GM21576 (cell line): Measurements from ENCODE around the gene MPHOSPH10.
"Not testable (repeated sequence)": the region's sequence is repeated elsewhere in the genome, so short reads cannot be mapped to it uniquely, and the experiment has no call there.

ENCODE experiments used
- ATAC-seq: cut with Tn5 transposase; IDR thresholded peaks from one replicate; pipeline ENCODE4 v1.9.1; 2021; ENCODE audit warnings: mild to moderate bottlenecking, moderate library complexity; ENCODE audit not compliant: unreplicated experiment

Gene MPHOSPH10, protein sequence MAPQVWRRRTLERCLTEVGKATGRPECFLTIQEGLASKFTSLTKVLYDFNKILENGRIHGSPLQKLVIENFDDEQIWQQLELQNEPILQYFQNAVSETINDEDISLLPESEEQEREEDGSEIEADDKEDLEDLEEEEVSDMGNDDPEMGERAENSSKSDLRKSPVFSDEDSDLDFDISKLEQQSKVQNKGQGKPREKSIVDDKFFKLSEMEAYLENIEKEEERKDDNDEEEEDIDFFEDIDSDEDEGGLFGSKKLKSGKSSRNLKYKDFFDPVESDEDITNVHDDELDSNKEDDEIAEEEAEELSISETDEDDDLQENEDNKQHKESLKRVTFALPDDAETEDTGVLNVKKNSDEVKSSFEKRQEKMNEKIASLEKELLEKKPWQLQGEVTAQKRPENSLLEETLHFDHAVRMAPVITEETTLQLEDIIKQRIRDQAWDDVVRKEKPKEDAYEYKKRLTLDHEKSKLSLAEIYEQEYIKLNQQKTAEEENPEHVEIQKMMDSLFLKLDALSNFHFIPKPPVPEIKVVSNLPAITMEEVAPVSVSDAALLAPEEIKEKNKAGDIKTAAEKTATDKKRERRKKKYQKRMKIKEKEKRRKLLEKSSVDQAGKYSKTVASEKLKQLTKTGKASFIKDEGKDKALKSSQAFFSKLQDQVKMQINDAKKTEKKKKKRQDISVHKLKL

DNA sequence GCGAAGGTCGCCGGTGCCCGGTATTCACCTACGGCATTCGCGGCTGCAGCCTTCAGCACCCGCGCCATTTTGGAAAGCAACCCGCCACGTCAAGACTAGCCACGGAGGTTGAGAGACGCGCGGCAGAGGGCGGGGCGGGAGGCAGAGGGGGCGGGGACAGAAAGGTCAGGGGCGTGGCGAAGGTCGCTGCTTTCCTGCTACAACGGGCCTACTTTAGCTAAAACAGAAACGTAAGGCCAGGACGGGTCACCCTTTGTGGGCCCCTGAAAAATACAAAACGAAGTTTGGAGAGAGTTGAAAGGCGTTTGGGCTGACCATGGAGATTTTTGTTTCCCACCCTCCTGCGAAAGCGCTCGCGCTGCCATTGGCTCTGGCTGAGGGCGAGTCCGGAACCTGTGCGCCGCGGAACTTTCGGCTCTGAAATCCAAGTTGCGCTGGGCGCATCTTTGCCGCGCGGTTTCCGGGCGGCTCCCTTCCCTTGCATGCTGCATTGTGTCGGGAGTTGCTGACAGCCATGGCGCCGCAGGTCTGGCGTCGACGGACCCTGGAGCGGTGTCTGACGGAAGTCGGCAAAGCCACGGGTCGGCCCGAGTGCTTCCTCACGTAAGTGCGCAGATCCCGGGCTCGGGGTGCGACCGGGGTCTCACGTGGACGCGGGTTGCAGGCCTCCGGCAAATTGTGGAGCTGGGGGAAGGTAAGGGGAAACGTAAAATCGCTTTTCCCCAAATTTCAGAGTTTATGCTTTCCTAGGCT lies at the start of gene MPHOSPH10, which contains the start of gene MCEE:
Gene MPHOSPH10 (plus strand): TSS at position 483 of the 753 bp plus-strand sequence. CDS start 32 bp downstream, at position 515.
Gene MCEE (minus strand): TSS at position 78 of the 753 bp plus-strand sequence. CDS start 10 bp downstream, at position 68.
- ATAC-seq: peak; percentile 91

GRCh38 chr2:71082402-71083252 lies 47.8 kb upstream of the MPHOSPH10 start:
- peak; percentile 45 for ATAC-seq

DNA sequence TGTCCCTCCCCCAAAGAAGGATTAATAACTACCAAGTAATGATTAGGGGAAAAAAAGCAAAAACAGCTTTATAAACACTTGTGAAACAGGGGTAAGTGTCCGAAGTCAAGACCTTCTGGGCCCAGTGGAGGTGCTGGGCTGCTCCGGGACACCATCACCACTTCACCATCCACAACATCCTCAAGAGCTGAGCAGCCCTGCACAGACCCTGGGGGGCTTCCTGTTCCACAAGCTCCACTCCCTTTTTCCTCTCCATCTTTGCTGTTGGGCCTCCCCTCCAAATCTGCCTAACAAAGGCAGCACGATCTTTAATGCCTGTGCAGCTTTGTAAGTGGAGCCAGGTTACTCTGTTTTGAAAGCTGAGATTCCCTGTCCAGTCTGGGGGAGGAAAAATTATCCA lies 47.1 kb upstream of the MPHOSPH10 start:
- ATAC-seq: not testable (repeated sequence)

DNA sequence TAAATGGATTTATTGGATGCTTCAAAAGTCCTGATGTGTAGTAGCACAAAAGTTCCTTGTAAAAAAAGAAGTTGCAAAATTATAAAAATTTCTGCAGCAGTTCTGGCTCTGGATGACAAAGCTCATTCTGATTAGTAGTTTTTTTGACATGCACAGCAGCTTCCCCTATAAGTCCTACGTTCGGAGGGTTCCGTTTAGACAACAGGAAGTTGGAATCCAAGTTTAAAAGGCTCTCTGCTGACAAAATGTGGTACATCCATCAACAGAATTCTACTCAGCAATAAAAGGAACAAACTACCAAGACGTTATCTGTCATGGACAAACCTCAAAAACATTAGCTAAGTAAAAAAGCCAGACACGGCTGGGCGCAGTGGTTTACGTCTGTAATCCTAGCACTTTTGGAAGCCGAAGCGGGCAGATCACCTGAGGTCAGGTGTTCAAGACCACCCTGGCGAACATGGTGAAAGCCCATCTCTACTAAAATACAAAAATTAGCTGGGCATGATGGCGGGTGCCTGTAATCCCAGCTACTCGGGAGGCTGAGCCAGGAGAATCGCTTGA lies 46.6 kb upstream of the MPHOSPH10 start:
- ATAC-seq: not testable (repeated sequence)

DNA sequence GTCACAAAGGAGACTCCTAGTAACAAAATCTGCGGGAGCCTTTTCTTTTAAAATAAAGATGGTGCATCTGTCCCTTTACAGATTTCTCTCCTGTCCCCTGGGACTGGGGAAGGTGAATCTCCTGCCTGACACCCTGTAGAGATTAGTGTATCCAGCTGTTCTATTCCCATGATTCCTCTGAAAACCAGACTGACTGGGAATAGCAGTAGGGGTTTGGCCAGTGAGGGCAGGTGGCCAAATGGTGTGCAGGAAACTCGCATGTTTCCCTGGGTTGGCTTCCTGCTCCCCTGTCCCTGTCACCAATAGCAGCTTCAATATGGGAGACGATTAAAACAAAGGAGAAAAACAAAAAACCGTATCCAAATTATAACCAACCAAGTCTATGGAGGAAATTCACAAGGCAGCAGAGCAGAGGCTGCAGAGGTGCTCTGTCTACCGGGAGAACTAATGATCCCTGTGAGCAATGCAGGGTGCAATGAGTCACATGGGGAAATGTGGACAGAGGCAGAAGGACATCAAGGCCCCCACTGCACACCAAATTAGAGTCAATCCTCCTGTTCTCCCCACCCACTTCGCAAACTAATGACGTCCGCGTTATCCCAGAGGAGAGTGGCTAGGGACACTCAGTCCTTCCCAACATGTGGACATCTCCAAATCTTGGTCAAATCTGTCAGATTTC lies 45.0 kb upstream of the MPHOSPH10 start:
- ATAC-seq: not testable (repeated sequence)

GRCh38 chr2:71089475-71089874 lies 41.0 kb upstream of the MPHOSPH10 start:
- not testable (repeated sequence) for ATAC-seq

GRCh38 chr2:71091808-71092207 lies 38.6 kb upstream of the MPHOSPH10 start:
- not testable (repeated sequence) for ATAC-seq

DNA sequence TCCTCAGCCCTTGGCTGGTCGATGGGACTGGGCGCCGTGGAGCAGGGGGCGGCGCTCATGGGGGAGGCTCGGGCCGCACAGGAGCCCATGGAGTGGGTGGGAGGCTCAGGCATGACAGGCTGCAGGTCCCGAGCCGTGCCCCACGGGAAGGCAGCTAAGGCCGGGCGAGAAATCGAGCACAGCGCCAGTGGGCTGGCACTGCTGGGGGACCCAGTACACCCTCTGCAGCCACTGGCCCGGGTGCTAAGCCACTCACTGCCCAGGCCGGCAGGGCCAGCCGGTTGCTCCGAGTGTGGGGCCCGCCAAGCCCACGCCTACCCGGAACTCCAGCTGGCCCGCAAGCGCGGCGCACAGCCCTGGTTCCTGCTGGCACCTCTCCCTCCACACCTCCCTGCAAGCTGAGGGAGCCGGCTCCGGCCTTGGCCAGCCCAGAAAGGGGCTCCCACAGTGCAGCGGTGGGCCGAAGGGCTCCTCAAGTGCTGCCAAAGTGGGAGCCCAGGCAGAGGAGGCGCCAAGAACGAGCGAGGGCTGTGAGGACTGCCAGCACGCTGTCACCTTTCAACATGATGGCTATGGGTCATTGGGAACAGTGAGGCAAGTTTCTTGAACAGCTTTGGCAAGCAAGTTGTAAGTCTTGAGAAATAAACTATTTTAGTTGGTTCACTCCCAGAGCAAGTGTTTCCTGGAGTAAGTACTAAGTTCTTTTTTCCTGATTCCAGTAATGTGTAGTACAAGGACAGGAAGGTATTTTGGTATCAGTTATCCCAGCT lies 37.8 kb upstream of the MPHOSPH10 start:
- not testable (repeated sequence) for ATAC-seq

GRCh38 chr2:71100195-71100964 lies 30.1 kb upstream of the MPHOSPH10 start:
- peak; percentile 60 for ATAC-seq

- no peak for ATAC-seq
Measured at GRCh38 chr2:71101656-71102055, 28.8 kb upstream of the MPHOSPH10 start.

DNA sequence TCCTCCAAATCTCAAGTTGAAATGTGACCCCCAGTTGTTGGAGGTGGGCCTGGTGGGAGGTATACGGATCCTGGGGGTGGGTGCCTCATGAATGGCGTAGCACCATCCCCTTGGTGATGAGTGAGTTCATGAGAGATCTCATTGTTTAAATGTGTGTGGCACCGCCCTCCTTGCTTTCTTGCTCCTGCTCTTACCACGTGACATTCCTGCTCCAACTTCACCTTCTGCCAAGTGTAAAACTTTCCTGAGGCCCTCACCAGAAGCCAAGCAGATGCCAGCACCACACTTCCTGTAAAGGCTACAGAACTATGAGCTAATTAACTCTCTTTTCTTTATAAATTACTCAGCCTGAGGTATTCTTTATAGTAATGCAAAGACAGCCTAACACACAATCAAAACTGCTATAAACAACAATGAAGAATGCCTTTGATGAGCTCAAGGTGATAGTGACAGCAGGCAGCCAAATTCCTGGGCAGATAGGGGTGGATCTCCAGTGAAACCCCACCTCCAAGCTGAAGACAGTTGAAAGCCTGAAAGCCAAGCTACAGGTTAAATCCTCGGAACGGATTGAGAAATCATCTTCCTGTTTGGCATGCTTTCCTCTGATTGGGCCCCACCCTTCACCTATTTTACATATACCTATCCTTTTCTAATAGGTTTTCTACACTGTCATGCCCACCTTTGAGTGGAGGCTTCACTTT lies 27.3 kb upstream of the MPHOSPH10 start:
- ATAC-seq: no peak

DNA sequence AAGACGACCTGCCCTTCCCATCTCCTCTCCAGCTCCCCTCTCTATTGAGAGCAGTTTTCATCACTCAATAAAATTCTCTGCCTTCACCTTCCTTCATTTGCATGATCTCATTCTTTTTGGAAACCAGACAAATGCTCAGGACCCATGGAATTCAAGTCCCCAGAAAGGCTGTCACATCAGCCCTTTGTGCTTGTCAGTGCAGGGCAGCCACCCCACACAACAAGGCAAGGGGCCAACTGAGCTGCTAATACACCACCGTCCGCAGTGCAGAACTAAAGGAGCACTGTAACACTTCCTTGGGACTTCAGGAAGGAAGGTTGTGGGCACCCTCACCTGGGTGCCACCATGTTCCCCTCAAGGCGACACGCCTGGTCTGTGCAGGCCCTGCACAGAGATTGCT lies 26.6 kb upstream of the MPHOSPH10 start:
- no peak for ATAC-seq

- not testable (repeated sequence) for ATAC-seq
Measured at GRCh38 chr2:71106463-71106862, 24.0 kb upstream of the MPHOSPH10 start.

DNA sequence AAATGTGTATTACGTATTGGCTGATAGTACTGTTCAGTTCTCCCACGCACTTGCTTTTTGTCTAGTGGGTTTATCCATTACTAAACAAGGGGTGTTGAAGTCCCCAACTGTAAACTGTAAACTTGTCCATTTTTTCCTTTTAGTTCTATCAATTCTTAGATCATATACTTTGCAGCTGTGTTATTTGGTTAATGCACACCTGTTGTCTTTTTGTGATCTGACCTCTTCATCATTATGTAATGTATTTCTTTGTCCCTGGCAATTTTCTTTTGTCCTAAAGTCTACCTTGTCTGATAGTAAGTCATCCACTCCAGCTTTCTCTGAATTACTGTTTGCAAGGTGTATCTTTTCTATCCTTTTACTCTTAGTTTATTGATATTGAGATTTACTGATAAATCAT lies 22.3 kb upstream of the MPHOSPH10 start:
- ATAC-seq: no peak

- ATAC-seq: no peak
Measured at GRCh38 chr2:71113843-71114242, 16.6 kb upstream of the MPHOSPH10 start.

GRCh38 chr2:71117063-71117462 lies 13.4 kb upstream of the MPHOSPH10 start:
- ATAC-seq: no peak

DNA sequence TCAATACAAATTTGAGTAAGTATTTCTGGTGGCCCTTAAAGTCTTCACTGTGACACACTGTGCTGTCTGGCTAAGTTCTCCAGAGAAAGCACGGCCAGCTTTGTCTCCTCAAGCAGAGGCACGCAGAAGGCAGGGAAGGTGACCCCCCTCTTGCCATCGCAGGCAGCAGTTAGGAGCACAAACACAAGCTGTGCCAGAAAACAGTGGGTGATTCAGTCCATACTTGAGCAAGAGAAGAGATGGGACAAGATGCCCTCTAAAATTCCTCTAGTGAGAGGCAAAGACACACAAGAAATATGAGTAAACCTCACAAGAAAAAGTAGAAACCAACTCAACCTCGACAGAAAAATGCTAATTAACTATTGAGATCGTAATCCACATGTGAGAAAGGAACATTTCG lies 10.2 kb upstream of the MPHOSPH10 start:
- no peak for ATAC-seq
